MM.1S (cell line): ENCODE data around the gene TGFB2.

Source experiments
- DNase-seq: peaks from one replicate; pipeline ENCODE4 v3.0.0-alpha.2; 2015
- H2AFZ ChIP-seq: fragments of 300-600 bp; sonication (generic); 2 replicates; pipeline ENCODE4 v1.6.0; 2016; ENCODE audit warnings: antibody characterized with exemption, low read length
- H3F3A ChIP-seq: fragments of 300-600 bp; sonication (generic); 2 replicates; pipeline ENCODE4 v1.6.1; 2016; ENCODE audit warnings: mild to moderate bottlenecking, antibody characterized with exemption, low read length, moderate library complexity, mixed read lengths; ENCODE audit not compliant: insufficient read depth
- H3K27ac ChIP-seq: fragments of 300-600 bp; sonication (generic); 2 replicates; pipeline ENCODE4 v1.5.1; 2016; ENCODE audit warnings: mild to moderate bottlenecking, low read length
- H3K27me3 ChIP-seq: fragments of 300-600 bp; sonication (generic); replicated peaks from 2 replicates; pipeline ENCODE4 v1.6.0; 2016; ENCODE audit warnings: low read length; ENCODE audit not compliant: insufficient read depth
- H3K36me3 ChIP-seq: fragments of 300-600 bp; sonication (generic); replicated peaks from 2 replicates; pipeline ENCODE4 v1.6.1; 2016; ENCODE audit warnings: mild to moderate bottlenecking, low read length, mixed read lengths; ENCODE audit not compliant: insufficient read depth
- H3K4me1 ChIP-seq: fragments of 300-600 bp; sonication (generic); 2 replicates; pipeline ENCODE4 v1.6.1; 2016; ENCODE audit warnings: low read length, mixed read lengths
- H3K4me2 ChIP-seq: fragments of 300-600 bp; sonication (generic); 2 replicates; pipeline ENCODE4 v1.6.0; 2016; ENCODE audit warnings: low read depth, low read length
- H3K4me3 ChIP-seq: fragments of 300-600 bp; sonication (generic); 2 replicates; pipeline ENCODE4 v1.5.1; 2016; ENCODE audit warnings: low read length, mixed read lengths
- H3K79me2 ChIP-seq: fragments of 300-600 bp; sonication (generic); 2 replicates; pipeline ENCODE4 v1.6.1; 2016; ENCODE audit warnings: mixed run types, low read length, mixed read lengths
- H3K9ac ChIP-seq: fragments of 300-600 bp; sonication (generic); 2 replicates; pipeline ENCODE4 v1.6.1; 2016; ENCODE audit warnings: low read length, mixed read lengths
- H3K9me2 ChIP-seq: fragments of 300-600 bp; sonication (generic); replicated peaks from 2 replicates; pipeline ENCODE4 v1.6.1; 2016; ENCODE audit warnings: mild to moderate bottlenecking, low read length, mixed read lengths; ENCODE audit not compliant: insufficient read depth
- H3K9me3 ChIP-seq: fragments of 300-600 bp; sonication (generic); replicated peaks from 2 replicates; pipeline ENCODE4 v1.6.1; 2016; ENCODE audit warnings: mild to moderate bottlenecking, low read length, mixed read lengths; ENCODE audit not compliant: insufficient read depth
- H4K20me1 ChIP-seq: fragments of 300-600 bp; sonication (generic); 2 replicates; pipeline ENCODE4 v1.6.1; 2016; ENCODE audit warnings: mild to moderate bottlenecking, low read length, moderate library complexity, mixed read lengths; ENCODE audit not compliant: insufficient read depth
- CTCF ChIP-seq: fragments of 300-600 bp; sonication (generic); IDR thresholded peaks from 2 replicates; pipeline ENCODE4 v1.5.1; 2016; ENCODE audit warnings: antibody characterized with exemption, low read length, mixed read lengths
- EZH2 ChIP-seq: fragments of 300-600 bp; sonication (generic); optimal IDR thresholded peaks from 2 replicates; pipeline ENCODE3; 2017; ENCODE audit warnings: low read depth, mild to moderate bottlenecking, antibody characterized with exemption, low read length, mixed read lengths
- EZH2phosphoT487 ChIP-seq: fragments of 300-600 bp; sonication (generic); IDR thresholded peaks from 2 replicates; pipeline ENCODE4 v1.6.1; 2018; ENCODE audit warnings: antibody characterized with exemption, low read length

The TGFB2 gene

GRCh38 chr1:218322762-218323161, 22.4 kb upstream of the TGFB2 start:
- no peaks in the 10 kb centered on the region for H3K27me3 ChIP-seq
- no peaks in the 10 kb centered on the region for H3K36me3 ChIP-seq
- no peaks in the 10 kb centered on the region for H4K20me1 ChIP-seq
- H3F3A ChIP-seq = no peaks in the 10 kb centered on the region
- no peak overlapping the region for H3K4me3 ChIP-seq
- H2AFZ ChIP-seq = no peak overlapping the region
- no peaks in the 10 kb centered on the region for H3K4me1 ChIP-seq
- no peak overlapping the region for H3K9ac ChIP-seq
- no peaks in the 10 kb centered on the region for H3K79me2 ChIP-seq
- TF ChIP-seq EZH2phosphoT487 (no peak), CTCF (no peak), EZH2 (no peak)
- H3K9me2 ChIP-seq = no peaks in the 10 kb centered on the region
- no peaks in the 10 kb centered on the region for H3K9me3 ChIP-seq
- no peak overlapping the region for H3K4me2 ChIP-seq
- DNase-seq = no peak
- no peak overlapping the region for H3K27ac ChIP-seq

- TF ChIP-seq EZH2 (no peak), CTCF (no peak), EZH2phosphoT487 (no peak)
- Histone ChIP-seq H3K79me2 (no peaks in the 10 kb centered on the region), H3K9ac (no peak overlapping the region), H3K4me1 (no peaks in the 10 kb centered on the region), H3K9me3 (no peaks in the 10 kb centered on the region), H3K27ac (no peak overlapping the region), H3K4me3 (no peak overlapping the region), H3K9me2 (no peaks in the 10 kb centered on the region), H4K20me1 (no peaks in the 10 kb centered on the region), H3K27me3 (no peaks in the 10 kb centered on the region), H3K4me2 (no peak overlapping the region), H3F3A (no peaks in the 10 kb centered on the region), H3K36me3 (no peaks in the 10 kb centered on the region), H2AFZ (no peak overlapping the region)
- DNase-seq = no peak
Measured at GRCh38 chr1:218323568-218324225, 21.4 kb upstream of the TGFB2 start.

- no peak overlapping the region for H3K27ac ChIP-seq
- H3K4me1 ChIP-seq = no peaks in the 10 kb centered on the region
- no peak for DNase-seq
- H3F3A ChIP-seq = no peaks in the 10 kb centered on the region
- no peaks in the 10 kb centered on the region for H3K79me2 ChIP-seq
- H4K20me1 ChIP-seq = no peaks in the 10 kb centered on the region
- H3K27me3 ChIP-seq = no peaks in the 10 kb centered on the region
- H3K9ac ChIP-seq = no peak overlapping the region
- H3K4me3 ChIP-seq = no peak overlapping the region
- no peaks in the 10 kb centered on the region for H3K9me2 ChIP-seq
- TF ChIP-seq CTCF (no peak), EZH2phosphoT487 (no peak), EZH2 (no peak)
- H3K9me3 ChIP-seq = no peaks in the 10 kb centered on the region
- no peak overlapping the region for H3K4me2 ChIP-seq
- no peak overlapping the region for H2AFZ ChIP-seq
- no peaks in the 10 kb centered on the region for H3K36me3 ChIP-seq
Measured at GRCh38 chr1:218324226-218324580, 20.9 kb upstream of the TGFB2 start.
